ENCODE data around the gene DOCK7. TPM values are rescaled to one million over a fixed set of nuclear protein-coding genes. Genes with fewer than 3 reads are reported as not detected.

Gene DOCK7
- total and polyA plus RNA-seq, 2 of the 8 experiments (the other 6 are each of a cell fraction or from before 2014, with no cell fraction given) = 10.2 to 33.7 TPM

DNA sequence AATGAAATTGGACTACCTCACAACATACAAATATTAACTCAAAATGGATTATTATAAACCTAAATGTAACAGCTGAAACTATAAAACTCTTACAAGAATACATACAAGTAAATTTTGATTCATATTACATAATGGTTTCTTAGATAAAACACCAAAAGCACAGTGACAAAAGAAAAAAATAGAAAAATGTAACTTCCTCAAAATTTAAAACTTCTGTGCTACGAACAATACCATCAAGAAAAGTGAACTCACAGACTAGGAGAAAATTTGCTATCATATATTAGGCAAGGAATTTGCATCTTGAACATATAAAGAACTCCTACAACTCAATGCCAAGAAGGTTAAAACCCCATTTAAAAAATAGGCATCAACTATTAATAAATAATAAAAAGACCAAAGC is 59.7 kb downstream of the DOCK7 start (continued):
- TF ChIP-seq JUN (IDR thresholded peaks at IDR 0.05; ENCODE audit: low read depth, low read length) = no peak
- TF ChIP-seq CTBP2 (IDR thresholded peaks at IDR 0.05; ENCODE audit: borderline replicate concordance, insufficient read depth, insufficient read length, low read length) = no peak

Data from H1 (cell line).